Activated T-cell treated with anti-CD3 and anti-CD28 coated beads, Interleukin-2, amount 50 U/mL, for 1 hour (primary cell): ENCODE measurements around the gene ASS1.

Experiments
- DNase-seq: peaks from one replicate; pipeline ENCODE4 v3.0.0-alpha.2; 2020

The ASS1 gene

GRCh38 chr9:130437011-130437789, 7.6 kb upstream of the ASS1 start:
- no peak for DNase-seq

DNA sequence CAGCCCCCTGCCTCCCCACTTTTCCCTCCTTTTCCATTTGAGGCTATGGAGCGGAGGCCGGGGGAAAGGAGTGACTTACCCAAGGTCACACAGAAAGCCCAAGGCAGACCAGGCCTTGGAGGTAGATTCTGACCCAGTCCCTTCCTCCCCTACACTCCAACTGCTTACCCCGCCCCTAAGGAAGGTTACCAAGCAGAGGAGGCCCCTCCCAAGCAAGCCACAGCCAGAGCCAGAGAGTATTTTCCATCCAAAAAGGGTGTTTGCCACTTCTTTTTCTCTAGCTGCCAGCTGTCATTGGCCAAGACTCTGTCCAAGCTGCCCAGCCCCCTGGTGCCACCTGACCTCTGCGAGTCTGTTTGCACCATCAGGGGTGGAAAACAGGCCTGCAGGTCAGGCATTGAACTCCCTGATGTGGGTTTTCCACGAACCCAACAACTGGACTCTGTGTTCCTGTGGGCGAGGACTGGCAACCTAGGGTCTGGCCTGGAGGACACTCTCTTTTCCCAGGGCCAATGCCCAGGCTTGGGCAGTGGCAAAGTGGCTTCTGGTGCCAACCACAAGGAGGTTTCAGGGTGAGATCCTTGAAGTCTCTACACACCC, 6.3 kb upstream of the ASS1 start:
- no peak for DNase-seq

GRCh38 chr9:130441031-130441430, 3.7 kb upstream of the ASS1 start:
- DNase-seq: no peak

GRCh38 chr9:130442746-130443455, 1.9 kb upstream of the ASS1 start:
- DNase-seq: no peak

GRCh38 chr9:130443456-130443801, 1.3 kb upstream of the ASS1 start:
- no peak for DNase-seq

DNA sequence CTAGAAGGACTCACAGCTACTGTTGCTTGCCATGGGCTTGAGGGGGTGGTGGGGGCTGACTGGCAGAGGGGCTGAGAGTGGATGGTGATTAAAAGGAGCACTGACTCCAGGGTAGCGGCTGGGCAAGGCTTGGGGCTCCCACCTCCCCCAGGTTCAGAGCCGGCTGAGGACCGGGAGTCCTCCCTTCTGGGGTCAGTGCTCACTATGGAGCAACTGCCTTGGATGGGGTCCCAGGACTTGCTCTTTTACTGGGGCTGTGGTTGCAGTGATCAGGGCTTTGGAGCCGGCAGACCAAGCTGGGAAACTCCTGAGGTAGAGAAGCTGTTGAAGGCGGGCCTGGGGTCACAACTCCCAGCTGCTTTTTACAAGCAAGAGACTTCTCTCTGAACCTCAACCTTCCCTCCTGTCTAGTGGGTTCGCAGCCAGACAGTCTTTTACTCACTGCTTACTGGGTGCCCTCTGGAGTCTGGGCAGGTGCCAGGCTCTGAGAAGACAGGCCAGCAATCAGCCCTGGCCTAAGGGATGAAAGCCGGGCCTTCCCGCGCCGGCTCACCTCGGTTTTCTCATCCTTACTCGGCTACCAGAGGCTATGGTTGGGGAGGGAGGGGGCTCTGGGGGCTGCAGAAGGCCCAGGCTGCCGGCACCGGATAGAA, 795 bp upstream of the ASS1 start:
- DNase-seq: no peak

DNA sequence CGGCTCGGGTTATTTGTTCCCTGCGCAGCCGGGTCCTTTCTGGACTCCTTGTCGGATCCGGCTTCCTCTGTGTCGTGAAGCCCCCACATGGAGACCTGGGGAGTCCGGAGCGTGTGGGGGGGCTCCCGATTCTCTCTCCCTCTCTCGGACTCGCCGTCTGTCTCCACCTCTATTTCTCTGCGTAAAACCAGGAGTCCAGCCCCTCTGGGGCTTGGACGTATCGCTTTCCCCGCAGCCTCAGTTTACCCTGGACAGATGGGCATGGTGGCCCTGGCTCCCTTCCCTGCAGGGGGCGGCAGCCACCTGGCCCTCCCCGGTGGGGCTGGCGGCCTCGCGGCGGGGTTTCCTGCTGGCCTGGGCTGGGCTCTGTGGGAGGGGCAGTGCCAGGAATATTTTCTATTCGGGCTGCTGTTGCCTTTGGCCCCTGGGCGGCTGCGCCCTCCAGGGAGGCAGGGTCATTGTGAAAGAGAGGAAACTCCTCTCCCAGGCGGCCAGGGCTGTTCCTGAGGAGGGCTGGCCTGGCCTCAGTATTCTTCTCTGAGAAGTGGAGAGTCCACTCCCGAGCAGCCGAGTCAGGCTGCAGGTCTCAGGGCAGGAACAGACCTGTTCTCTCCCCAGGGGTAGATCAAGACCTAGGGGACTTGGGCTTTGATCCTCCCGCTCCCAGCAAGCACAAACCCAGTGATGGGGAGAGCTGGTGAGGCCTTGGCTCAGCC, 665 bp downstream of the ASS1 start:
- no peak for DNase-seq

DNA sequence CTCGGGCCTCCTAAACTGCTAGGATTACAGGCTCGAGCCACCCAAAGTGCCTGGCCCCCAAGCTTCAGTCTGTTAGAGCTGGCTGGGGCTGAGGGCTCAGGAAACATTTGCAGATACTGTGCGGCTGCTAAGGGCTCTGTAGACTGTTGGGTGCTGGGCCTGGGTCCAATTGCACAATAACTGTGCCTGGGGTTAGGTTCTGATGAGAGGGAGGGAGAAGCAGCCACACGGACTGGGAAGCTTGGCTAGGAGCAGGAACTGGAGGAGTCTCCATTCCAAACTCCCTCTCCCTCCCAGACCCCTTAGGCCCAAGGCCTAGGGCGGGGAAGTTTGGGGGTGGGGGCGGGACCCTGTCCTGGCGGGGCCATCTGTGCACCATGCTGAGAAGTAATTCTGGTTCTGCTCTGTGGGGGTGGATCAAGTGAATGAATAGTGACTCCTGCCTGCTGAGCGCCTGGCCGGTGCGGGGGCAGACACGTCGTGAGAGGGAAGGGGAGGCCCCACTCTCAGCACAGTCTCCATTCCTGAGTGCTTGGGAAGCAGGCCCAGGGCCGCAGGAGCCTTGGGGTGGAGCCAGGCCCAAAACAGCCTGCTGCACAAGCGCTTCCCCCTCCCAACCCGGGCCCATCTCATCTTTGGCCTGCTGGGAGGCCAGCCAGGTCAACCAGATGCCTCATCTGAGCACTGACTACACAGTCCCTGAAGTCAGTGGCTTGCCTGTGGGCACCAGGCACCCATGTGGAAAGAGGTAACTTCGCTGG, 1.5 kb downstream of the ASS1 start:
- no peak for DNase-seq

- DNase-seq: no peak
Measured at GRCh38 chr9:130447193-130447816, 2.5 kb downstream of the ASS1 start.

DNA sequence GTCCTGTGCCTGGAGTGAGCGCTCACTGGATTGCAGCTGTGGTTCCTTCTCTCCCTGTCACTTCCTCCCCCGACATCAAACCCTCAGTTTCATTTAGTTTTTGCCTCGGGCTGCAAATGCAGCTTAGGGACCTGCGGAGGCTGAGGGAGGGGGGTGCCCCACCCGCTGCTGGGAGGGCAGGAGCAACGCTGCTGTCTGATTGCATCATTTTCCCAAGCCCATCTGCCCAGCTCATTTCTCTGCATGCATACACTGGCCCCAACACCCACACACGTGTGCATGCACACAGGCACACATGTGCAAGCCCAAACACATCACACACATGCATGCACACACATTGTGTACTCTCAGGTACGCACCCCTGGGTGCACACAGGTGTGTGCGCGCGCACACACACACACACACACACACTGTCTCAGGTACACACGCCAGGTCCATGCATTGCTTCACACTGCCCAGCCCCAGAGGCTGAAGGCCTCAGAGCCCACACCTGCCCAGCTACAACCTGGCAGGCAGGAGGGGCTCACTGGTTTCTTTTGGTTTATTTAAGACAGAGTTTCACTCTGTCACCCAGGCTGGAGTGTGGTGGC, 3.4 kb downstream of the ASS1 start:
- no peak for DNase-seq

- no peak for DNase-seq
Measured at GRCh38 chr9:130448771-130449603, 4.2 kb downstream of the ASS1 start.

DNA sequence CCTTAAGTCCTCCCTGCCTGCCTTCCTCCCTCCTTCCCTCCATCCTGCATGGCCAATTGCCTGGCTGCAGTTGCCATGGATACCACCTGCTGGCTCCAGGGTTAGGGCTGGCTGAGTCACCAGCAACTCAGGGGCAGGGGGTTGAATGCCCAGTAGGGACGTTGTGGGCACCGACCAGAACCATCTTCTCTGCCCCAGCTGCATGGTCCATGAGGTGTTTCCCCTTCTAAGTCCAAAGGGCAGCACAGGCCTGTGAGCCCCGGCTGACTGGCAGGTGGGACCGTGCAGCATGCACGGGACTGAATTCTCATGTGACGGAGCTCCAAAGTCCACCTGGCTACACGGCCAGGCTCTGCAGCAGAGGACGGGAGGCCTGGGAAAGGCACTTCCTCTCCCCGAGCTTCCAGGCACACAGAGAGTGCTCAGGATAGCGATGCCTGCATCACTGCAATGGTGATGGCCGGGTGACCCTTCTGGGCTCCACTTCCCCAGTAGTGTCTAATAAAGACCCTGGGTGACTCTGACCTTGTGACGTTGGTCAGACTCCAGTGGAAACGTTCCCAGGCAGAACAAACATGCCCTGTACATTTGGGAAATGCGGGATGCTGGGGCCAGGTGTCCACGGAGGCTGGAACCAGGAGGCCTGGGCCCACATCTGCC, 5.7 kb downstream of the ASS1 start:
- no peak for DNase-seq

GRCh38 chr9:130451004-130451390, 6.2 kb downstream of the ASS1 start:
- no peak for DNase-seq

GRCh38 chr9:130451509-130452388, 7.0 kb downstream of the ASS1 start:
- DNase-seq: no peak

- DNase-seq: no peak
Measured at GRCh38 chr9:130452835-130453234, 8.1 kb downstream of the ASS1 start.

GRCh38 chr9:130453487-130453886, 8.7 kb downstream of the ASS1 start:
- no peak for DNase-seq

GRCh38 chr9:130454096-130454811, 9.5 kb downstream of the ASS1 start:
- DNase-seq: no peak

DNA sequence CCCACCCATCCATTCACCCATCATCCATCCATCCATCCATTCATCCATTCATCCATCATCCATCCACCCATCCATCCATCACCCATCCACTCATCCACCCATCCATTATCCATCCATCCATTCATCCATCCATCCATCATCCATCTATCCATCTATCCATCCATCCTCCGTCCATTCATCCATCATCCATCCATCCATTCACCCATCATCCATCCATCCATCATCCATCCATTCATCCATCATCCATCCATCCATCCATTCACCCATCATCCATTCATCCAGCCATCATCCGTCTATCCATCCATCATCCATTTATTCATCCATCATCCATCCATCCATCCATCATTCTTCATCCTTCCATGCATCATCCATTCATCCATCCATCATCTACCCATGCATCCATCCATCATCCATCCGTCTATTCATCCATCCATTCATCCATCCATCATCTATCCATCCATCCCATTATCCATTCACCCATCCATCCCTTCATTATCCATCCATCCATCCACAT, 10.1 kb downstream of the ASS1 start:
- DNase-seq: no peak
